Glomerular visceral epithelial cell (primary cell): ENCODE measurements around the gene SLAMF9.

Experiments
- DNase-seq: peaks from one replicate; pipeline ENCODE4 v3.0.0-alpha.2; 2016; ENCODE audit errors: extremely low spot score

The SLAMF9 gene

GRCh38 chr1:159977364-159978106 is 23.5 kb upstream of the SLAMF9 start:
- DNase-seq: no peak

DNA sequence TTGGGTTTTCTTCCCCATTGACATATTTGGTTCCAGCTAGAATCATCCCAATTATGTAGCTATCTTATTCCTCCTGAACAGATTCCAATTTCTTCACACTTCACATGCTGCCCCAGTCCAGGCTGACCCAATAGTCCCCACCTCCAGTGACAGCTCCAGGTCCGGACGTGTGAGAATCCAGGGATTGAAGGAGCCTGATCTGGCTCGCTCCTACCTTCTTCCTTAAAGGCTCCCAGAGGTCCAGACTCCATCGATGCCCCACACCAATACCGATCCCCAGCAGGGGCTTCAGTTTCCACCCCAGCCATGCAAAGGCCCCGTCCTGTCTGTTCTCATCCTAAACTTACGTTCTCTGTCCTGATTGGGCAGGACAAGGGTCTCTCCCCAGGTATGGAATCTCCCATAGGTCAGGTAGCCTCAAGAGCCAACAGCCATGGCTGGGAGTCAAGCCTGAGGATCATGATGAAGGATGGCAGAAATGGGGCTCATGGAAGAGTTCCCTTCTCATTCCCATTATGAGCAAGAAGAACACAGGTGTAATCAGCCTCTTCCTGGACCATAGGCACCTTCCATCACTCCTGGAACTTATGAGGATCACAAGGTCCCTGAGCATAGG is 20.4 kb upstream of the SLAMF9 start:
- DNase-seq: no peak

DNA sequence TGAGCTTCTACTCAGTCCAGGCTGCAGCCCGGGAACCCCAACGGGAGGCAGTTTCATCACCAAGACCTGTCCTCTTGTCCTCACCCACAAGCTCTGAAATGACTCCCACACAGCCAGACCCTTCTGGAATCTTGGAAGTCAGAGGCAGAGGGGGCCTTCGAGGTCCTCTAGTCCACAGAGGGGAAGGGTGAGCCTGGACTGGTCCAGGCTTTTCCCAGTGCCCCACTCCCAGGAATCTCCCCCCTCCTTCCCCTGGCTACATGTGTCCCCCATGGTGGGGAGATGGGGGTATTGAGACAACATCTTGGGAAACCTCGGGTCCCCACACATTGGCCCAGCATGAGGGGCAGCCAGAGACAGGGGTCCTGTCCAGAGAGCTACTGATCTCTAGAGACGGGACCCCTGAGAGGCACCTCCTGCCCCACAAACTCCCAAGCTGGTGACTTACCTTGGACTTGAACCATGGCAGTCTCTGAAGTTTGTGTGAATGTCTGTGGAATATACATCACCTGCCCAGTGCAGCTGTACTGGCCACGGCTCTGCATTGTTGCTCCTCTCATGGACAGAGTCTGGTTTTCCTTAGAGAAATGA is 19.4 kb upstream of the SLAMF9 start:
- DNase-seq: no peak

GRCh38 chr1:159972443-159973205 is 18.6 kb upstream of the SLAMF9 start:
- no peak for DNase-seq

DNA sequence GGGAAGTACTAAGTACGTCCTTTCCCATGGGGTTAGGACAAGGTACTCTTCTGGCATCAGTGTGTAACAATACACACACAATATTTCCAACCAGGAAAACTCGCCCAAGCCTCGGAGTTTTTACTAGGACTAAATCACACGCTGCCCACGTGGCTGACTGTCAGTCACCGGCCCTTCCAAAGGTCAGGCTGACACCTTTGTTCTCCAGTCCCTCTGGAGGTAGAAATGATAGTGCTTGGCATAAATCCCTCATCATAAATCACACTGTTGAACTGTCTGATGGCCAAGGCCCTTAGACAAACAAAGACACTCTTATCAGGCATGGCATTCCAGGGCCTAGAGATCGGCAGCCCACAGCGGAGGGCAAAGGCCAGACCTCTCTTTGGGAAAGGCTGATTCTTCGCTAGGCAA is 16.9 kb upstream of the SLAMF9 start:
- DNase-seq: no peak

- DNase-seq: no peak
Measured at GRCh38 chr1:159968901-159969300, 14.9 kb upstream of the SLAMF9 start.

- no peak for DNase-seq
Measured at GRCh38 chr1:159965263-159965662, 11.2 kb upstream of the SLAMF9 start.

DNA sequence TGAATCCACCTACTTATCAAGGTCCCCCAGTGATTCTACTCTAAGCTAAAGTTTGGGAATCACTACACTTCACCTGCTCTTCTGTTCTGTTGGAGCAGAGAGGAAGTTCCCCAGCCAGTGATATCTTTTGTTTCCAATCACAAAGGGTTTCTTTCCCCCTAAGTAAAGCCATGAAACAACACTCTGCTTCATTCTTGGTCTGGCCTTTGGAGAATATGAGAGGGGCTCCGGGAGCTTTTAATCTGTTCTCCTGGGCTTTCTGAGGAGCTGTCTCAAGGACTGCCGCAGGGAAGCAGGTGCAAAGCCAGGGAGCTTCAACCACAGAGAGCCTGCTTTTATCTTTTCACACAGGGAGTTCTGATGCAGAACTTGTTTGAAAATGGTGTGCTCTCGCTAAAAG is 10.1 kb upstream of the SLAMF9 start:
- no peak for DNase-seq

- no peak for DNase-seq
Measured at GRCh38 chr1:159962176-159962575, 8.1 kb upstream of the SLAMF9 start.

- no peak for DNase-seq
Measured at GRCh38 chr1:159961636-159962035, 7.6 kb upstream of the SLAMF9 start.

DNA sequence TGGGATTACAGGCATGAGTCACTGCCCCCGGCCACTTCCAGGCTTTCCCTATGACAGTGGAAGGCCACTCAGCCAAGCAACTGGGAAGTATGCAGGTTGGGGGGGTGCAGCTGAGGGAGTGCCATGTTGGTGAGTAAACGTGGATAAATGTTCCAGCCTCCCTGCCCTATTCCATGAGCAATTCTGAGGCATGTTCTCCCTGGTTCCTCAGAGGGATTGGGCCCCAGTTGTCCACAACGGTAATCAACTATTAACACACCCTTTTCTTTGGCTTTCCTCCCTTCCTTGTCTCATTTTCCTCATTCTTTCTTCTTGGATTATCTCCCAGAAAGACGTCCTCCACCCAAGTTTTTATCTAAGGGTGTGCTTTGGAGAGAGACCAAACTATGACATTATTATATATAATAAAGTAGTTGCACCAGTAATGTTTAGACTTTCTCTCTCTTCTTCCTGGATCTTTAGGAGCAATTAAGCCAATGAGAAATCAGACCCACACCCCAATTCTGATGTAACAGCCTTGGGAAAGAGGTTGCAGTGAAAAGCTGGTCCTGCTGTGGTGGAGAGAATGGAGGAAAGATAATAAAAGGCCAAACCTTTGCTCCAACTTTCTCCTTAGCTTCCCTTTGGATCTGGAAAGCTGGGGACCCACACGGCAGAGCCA is 6.8 kb upstream of the SLAMF9 start:
- DNase-seq: no peak

GRCh38 chr1:159959451-159959850 is 5.4 kb upstream of the SLAMF9 start:
- peak; percentile 25 for DNase-seq

DNA sequence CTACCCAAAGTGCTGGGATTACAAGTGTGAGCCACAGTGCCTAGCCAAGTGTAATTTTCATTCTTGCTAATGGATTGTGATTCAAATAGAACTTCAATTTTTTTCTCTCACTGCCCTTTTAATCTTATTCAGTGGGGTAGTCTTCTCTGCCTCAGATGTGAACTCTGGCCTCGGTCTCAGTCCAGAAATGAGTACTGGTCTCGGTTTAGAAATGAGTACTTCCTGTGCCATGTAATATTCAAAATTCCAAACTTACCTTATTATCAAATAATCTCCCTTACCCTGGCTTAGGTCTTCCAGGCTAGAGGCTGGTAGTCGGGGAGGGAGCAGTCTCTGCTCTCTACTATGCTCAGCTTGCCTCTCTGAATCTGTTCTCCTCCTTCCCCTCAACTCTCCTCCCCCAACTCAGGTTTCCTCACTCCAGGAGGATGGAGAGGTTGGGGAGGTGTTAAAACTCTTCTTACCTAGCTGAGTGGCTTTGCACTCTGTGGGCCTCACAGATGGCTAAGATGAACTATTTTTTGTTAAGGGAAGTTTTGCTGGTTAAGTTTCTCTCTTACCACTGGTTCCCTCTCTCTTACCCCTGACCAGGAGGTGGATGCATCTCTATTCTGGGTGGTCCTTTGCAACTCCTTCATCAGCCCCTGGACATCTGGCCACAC is 4.8 kb upstream of the SLAMF9 start:
- no peak for DNase-seq

DNA sequence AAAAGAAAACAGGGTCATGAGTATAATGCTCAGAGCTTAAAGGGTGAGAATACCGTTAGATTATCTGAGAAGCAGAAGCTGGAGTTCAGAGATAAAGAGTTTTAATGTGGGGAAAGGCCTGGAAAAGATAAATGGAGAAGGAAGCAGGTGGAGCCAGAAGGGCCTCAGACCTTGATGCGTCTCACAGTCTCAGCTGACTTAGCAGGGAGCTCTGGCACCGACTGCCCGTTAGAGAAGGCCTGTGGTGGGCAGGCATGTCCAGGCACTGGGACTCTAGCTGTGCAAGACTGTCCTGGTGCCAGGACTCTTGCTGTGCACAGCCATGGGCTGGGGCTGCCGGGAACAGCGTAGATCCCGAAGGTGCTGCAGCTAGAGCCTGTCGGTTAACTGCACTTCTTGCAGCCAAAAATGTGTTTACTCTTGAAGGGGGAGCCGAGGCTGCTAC is 3.8 kb upstream of the SLAMF9 start:
- no peak for DNase-seq

- no peak for DNase-seq
Measured at GRCh38 chr1:159955456-159955855, 1.4 kb upstream of the SLAMF9 start.

GRCh38 chr1:159952932-159953331 is 1.1 kb downstream of the SLAMF9 start:
- no peak for DNase-seq

GRCh38 chr1:159951551-159951950 is 2.5 kb downstream of the SLAMF9 start:
- DNase-seq: no peak

DNA sequence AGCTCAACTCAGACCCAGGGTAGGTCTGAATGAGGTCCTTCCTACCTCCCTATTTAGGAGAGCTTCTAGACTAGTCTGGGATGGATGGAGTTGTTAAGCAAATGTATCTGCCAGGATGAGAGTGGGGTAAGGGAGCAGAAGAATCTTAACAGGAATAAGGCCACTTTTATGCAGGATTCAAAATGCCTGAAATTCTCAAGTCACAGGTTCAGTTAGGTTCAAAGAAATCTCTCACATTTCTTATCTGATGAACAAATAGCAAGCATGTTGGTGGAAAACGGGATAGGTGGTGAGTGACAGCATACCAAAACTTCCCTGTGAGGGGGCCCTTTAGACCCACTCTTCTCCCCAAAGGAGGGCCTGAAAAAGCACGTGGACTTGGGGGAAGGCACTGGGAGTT is 3.0 kb downstream of the SLAMF9 start:
- no peak for DNase-seq

- no peak for DNase-seq
Measured at GRCh38 chr1:159949981-159950381, 4.1 kb downstream of the SLAMF9 start.

DNA sequence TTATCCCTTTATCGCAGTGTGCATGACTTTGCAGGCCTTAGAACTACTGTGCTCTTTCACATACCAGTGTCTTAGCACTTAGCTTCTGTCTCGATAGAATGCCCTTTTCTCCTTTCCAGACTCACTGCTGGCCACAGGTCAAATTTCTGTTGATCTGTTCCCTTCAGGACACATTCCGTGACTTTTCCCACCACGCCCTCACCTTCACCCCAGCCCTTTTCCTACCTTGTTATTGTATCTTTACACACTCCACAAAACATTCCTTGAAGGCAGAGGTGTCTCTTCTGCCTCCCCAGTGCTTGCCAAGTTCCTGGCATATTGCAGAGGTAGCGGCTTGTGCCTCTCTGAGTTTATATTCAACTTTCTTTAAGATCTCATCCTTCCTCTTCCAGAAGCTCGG is 4.9 kb downstream of the SLAMF9 start:
- DNase-seq: no peak

DNA sequence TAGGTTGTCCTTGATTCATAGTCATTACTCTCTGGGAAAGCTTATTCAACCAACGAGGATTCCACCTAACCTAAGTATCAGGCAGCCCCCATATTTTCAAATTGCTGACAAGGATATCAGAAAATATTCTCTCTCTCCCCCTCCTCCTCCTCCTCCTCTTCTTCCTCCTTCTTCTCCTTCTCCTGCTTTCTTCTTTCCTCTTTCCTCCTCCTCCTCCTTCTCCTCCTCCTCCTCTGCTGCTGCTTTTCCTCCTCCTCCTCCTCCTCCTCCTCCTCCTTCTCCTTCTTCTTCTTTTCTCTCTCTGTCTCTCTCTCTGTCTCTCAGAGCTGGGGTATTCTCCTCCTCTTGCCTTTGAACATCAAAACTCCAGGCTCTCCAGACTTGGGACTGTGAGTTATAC is 6.1 kb downstream of the SLAMF9 start:
- DNase-seq: no peak
